Measurements from ENCODE around the gene TMC4. TPM values are rescaled to one million over a fixed set of nuclear protein-coding genes. Genes with fewer than 3 reads are reported as not detected.
A peak's percentile ranks its signal among the peaks of the same experiment; 100 is the strongest.

Gene TMC4
- total RNA-seq, 1 donor = 0.27 TPM

DNA sequence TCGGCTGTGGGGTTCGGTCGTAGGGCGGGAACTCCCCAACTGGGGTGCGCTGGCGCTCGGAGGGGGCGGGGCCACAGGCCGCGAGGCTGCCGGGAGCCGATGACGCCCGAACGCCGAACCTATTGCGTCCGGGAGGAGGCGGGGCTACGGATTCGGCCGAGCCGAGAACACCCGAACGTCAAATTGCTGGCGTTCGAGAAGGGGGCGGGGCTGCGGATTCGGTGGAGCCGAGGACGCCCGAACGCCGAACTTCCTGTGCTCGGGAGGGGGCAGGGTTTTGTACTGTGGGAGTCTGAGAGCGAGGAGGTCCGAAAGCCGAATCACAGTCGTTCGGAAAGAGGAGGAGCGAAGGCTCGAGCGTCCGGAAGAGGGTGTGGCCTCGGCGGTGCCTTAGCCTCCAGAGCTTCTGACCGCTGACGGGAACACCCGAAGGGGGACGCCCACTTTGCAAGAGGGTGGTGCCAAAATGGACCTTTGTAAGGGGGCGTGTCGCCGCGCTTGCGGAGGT, 17.6 kb upstream of the TMC4 start:
- H3K4me3 ChIP-seq (ENCODE audit: low read depth, low read length) = peak overlapping the region; percentile 86
- TF ChIP-seq, protein P1, sequence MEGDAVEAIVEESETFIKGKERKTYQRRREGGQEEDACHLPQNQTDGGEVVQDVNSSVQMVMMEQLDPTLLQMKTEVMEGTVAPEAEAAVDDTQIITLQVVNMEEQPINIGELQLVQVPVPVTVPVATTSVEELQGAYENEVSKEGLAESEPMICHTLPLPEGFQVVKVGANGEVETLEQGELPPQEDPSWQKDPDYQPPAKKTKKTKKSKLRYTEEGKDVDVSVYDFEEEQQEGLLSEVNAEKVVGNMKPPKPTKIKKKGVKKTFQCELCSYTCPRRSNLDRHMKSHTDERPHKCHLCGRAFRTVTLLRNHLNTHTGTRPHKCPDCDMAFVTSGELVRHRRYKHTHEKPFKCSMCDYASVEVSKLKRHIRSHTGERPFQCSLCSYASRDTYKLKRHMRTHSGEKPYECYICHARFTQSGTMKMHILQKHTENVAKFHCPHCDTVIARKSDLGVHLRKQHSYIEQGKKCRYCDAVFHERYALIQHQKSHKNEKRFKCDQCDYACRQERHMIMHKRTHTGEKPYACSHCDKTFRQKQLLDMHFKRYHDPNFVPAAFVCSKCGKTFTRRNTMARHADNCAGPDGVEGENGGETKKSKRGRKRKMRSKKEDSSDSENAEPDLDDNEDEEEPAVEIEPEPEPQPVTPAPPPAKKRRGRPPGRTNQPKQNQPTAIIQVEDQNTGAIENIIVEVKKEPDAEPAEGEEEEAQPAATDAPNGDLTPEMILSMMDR (IDR thresholded peaks at IDR 0.05; ENCODE audit: insufficient read depth, low read length) = no peak
- DNase-seq (ENCODE audit: low read depth) = peak; percentile 99

DNA sequence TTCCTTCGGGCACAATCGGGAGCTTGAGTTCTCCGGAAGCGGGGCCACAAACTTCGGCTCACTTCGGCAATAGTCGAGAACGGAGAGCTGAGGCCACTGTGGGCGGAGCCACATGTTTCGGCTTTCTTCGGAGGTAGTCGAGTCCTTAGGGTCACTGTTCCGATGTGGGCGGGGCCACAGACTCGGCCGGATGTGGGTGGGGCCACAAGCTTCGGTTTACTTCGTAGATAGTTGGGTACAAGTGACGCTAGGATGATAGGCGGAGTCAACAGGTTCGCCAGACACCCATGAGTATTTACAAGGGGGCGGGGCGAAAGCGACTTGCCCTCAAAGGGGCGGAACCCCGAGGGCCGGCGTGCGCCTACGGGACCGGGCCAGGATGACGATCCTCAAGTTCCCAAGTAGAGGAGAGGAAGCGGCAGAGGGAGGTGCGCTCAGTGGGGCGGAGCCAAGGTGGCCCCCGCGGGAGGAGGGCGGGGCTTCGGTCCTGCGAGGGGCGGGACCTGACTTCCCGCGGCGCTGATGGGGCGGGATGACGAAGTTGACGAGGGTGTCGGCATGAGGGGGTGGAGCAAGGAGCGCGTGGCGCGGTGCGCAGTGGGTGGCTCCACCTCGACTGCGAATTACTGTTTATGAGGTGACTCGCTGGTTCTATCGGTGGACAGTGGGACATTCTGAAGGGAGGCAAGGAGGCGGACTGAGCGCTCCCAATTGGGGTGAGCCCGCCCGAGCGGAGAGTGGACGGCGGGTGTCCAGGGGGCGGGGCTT, 17.0 kb upstream of the TMC4 start:
- DNase-seq (ENCODE audit: low read depth) = peak; percentile 100
- peak overlapping the region; percentile 80 for H3K4me3 ChIP-seq (ENCODE audit: low read depth, low read length)
- TF ChIP-seq, protein P1 (IDR thresholded peaks at IDR 0.05; ENCODE audit: insufficient read depth, low read length) = no peak

DNA sequence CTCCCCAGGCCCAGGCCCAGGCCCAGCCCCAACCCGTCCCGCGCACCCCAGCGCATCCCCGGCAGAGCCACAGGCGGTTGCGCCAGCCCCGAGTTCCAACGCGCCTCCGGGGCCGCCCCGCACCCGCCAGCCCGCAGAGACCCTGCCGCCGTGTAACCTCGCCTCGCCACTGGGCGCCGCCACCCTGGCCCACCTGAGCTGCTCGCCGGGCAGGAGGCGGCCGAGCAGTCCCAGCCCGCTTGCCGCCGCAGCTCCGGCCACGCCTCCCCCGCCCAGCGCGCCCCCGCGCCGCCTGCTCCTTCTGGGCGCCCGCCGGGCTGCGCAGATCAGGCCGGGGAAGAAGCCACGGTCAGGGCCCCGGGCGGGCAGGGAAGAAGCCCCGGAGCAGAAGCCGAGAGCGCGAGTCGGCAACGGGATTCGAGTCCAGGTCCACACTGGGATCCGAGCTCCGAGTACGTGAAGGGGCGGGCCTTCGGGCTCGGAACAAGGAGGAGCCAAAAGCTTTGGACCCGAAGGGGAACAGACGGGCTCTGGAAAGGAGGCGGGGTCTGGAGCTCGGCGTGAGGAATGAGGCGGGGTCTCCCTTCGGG, 16.3 kb upstream of the TMC4 start, which contains the start of gene MBOAT7:
Gene MBOAT7, minus strand, starts transcription at position 436 of the 590 bp plus-strand sequence. CDS start 1,072 bp downstream, outside the sequence.
- TF ChIP-seq, protein P1 (IDR thresholded peaks at IDR 0.05; ENCODE audit: insufficient read depth, low read length) = no peak
- DNase-seq (ENCODE audit: low read depth) = no peak
- H3K4me3 ChIP-seq (ENCODE audit: low read depth, low read length) = peak within 1 kb of the TSS; percentile 80

DNA sequence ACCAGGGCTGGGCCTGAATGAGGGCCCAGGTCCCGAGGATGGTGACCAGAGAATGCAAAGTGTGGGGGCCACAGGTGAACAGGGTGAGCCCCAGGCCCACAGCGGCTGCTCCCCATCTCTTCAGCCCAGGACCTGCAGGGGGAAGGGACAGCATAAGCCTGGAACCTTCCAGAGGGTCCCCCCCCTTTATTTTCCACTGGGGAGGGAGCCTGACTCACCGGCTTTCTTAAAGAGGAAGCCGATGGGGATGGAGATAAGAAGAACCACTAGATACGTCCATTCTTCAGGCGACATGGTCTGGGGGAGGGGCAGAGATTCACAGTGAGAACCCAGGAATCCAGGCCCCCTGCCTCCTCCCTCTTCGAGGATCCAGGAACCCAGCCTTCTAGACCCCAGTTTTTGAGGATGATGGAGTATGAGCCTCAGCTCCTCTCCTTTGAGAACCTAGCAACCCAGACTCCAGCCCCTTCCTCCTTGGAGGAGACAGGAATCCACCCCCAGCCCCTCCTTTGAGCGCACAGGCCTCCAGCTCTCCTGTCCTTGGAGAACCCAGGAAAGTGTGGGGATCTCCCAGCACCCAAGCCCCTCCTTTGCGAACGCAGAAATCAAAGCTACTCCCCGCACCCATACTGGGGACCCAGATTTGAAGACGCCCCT, 15.4 kb upstream of the TMC4 start:
- peak overlapping the region; percentile 79 for H3K4me3 ChIP-seq (ENCODE audit: low read depth, low read length)
- TF ChIP-seq, protein P1 (IDR thresholded peaks at IDR 0.05; ENCODE audit: insufficient read depth, low read length) = no peak
- DNase-seq (ENCODE audit: low read depth) = peak; percentile 56

DNA sequence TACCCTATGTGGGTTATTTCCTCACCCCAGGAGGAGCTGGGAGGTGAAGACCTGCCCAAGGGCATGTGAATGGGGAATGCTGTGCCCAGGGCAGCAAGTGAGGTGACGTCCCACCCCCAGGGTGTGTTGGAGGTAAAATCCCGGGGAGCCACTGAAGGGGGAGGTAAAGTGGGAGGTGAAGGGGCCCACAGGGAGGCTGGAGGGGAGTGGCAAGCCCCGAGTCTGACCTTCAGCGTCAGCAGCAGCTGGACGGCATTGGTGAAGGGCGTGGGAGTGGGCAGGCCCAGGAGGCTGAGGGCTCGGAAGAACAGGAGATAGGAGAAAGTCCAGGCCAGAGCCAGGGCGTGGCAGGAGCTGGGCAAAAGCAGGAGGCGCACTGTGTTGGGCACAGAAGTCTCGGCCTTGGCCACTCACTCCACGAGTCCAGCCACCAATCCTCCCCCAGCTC, 14.0 kb upstream of the TMC4 start:
- DNase-seq (ENCODE audit: low read depth) = no peak
- TF ChIP-seq, protein P1 (IDR thresholded peaks at IDR 0.05; ENCODE audit: insufficient read depth, low read length) = no peak
- no peak overlapping the region for H3K4me3 ChIP-seq (ENCODE audit: low read depth, low read length)

DNA sequence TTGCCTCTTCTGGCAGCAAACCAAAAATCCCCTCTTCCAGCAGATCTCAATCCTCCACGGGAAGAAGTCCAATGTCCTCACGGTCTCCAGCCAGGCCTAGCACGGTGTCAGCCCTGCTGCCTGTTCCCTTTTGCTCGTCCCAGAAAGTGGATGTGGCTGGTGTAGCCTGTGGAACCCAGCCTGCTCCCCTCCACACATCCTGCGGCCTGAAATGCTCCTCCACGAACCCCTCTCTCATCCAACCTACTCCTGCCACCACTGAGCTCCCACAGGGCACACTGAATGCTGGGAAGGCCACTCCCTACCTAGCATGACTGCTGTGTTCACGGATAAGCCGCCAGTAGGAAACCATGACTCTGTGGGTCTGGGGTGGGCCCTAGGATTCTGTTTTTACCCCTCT, 13.4 kb upstream of the TMC4 start:
- TF ChIP-seq, protein P1 (IDR thresholded peaks at IDR 0.05; ENCODE audit: insufficient read depth, low read length) = no peak
- no peak overlapping the region for H3K4me3 ChIP-seq (ENCODE audit: low read depth, low read length)
- DNase-seq (ENCODE audit: low read depth) = no peak
